Thyroid gland (tissue), 4 donors: Measurements from ENCODE around the gene SLMAP.

Experiments used
- POLR2A ChIP-seq, 2 donors: fragments of 450-650 bp; IDR thresholded peaks; one replicate each; pipeline ENCODE4 v1.6.1; 2017; ENCODE audit warnings: antibody characterized with exemption in 2 of 2, mild to moderate bottlenecking in 2 of 2, moderate library complexity in 1 of 2
- TF ChIP-seq, protein P1 (sequence below), 6 experiments: fragments of 200-600 bp in 3 of 6; fragments of 450-650 bp in 3 of 6; sonication (generic) in 3 of 6; IDR thresholded peaks; one replicate each; pipeline ENCODE4 v1.5.1; 2016 to 2019; ENCODE audit warnings: antibody characterized with exemption in 6 of 6, mild to moderate bottlenecking in 2 of 6, inconsistent platforms in 1 of 6, moderate library complexity in 1 of 6

DNA sequence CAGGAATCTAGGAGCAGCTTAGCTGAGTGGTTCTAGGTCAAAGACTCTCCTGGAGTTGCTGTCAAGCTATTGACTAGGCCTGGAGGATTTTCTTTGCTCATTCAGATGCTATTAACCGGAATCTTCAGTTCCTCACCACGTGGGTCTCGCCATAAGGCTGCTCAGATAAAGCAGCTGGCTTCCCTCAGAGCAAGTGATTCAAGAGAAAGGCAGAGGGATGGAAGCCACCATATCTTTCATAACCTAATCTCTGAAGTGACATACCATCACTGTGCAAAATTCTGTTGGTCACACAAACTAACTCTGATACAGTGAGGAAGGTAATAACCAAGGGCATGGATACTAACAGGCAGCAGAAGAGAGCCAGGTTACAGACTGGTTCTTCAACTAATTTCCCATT lies 179.4 kb downstream of the SLMAP start:
- no peak for TF ChIP-seq POLR2A (IDR thresholded peaks at IDR 0.05)
- TF ChIP-seq, protein P1, sequence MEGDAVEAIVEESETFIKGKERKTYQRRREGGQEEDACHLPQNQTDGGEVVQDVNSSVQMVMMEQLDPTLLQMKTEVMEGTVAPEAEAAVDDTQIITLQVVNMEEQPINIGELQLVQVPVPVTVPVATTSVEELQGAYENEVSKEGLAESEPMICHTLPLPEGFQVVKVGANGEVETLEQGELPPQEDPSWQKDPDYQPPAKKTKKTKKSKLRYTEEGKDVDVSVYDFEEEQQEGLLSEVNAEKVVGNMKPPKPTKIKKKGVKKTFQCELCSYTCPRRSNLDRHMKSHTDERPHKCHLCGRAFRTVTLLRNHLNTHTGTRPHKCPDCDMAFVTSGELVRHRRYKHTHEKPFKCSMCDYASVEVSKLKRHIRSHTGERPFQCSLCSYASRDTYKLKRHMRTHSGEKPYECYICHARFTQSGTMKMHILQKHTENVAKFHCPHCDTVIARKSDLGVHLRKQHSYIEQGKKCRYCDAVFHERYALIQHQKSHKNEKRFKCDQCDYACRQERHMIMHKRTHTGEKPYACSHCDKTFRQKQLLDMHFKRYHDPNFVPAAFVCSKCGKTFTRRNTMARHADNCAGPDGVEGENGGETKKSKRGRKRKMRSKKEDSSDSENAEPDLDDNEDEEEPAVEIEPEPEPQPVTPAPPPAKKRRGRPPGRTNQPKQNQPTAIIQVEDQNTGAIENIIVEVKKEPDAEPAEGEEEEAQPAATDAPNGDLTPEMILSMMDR (IDR thresholded peaks at IDR 0.05), result no peak
